Coronary artery (tissue), 2 donors: Measurements from ENCODE around the gene SLC13A3.

Source experiments
- DNase-seq: peaks from one replicate; pipeline ENCODE4 v3.0.0-alpha.2; 2017; ENCODE audit warnings: low spot score
- H3K27ac ChIP-seq, 2 donors: fragments of 200-600 bp; sonication (generic); one replicate each; pipeline ENCODE4 v1.5.1; 2016 to 2019
- H3K4me3 ChIP-seq: fragments of 200-600 bp; sonication (generic); 2 replicates; pipeline ENCODE4 v1.5.1; 2016; ENCODE audit warnings: mild to moderate bottlenecking, moderate library complexity
- TF ChIP-seq, protein P1 (sequence below): fragments of 200-600 bp; sonication (generic); IDR thresholded peaks from one replicate; pipeline ENCODE4 v1.5.1; 2019; ENCODE audit warnings: antibody characterized with exemption

SLC13A3 gene

DNA sequence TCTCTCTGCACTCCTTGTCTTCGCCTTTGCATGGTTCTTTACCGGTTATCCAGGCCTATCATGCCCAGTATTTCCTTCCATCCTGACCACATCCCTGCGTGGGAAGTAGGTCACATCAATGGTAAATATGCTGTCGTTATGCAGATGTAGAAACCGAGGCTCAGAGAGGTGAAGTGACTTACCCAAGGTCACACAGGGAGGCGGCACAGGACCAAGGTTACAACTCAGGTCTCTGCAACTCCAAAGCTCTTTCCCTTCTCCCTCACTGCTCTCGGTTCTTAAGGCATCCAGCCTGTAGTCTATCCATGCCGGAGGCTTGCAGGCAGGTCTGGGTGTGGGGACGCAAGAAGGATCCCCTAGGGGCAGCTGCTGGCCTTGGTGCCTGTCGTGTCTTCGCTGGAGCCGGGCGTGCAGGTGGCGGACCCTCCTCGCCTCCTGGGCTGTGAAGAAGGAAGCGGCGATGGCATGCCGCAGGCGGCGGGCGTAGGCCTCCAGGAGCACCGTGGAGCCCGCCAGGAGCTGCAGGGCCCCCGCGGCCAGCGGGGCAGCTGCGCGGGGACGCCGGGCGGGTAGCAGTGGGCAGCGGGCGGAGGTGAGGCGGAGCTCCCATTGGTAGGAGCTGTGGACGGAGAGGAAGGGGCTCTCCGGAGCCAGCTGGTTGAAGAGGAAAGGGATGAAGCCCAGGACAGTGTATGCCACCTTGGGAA, 109.9 kb downstream of the SLC13A3 start:
- TF ChIP-seq, protein P1, sequence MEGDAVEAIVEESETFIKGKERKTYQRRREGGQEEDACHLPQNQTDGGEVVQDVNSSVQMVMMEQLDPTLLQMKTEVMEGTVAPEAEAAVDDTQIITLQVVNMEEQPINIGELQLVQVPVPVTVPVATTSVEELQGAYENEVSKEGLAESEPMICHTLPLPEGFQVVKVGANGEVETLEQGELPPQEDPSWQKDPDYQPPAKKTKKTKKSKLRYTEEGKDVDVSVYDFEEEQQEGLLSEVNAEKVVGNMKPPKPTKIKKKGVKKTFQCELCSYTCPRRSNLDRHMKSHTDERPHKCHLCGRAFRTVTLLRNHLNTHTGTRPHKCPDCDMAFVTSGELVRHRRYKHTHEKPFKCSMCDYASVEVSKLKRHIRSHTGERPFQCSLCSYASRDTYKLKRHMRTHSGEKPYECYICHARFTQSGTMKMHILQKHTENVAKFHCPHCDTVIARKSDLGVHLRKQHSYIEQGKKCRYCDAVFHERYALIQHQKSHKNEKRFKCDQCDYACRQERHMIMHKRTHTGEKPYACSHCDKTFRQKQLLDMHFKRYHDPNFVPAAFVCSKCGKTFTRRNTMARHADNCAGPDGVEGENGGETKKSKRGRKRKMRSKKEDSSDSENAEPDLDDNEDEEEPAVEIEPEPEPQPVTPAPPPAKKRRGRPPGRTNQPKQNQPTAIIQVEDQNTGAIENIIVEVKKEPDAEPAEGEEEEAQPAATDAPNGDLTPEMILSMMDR: no peak
- no peak for DNase-seq
- Histone ChIP-seq H3K4me3 (no peak overlapping the region), H3K27ac (no peak overlapping the region)

DNA sequence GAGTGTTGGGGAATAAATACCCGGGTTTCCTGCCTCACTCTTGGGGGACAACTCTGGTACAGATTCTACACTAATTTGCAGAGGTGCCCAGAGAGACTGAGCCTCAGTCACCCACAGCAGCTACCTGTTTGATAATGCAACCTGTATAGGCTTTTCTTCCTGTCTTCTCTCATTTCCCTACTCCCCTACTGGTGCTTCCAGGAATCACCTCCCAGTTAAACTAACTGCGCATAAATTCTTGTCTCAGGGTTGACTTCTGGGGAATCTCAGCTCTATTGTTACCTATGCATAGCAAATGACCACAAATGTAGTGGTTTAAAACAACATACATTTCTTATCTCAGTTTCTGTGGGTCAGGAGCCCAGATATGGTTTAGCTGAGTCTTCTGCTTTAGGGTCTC, 112.1 kb downstream of the SLC13A3 start:
- DNase-seq: no peak
- TF ChIP-seq, protein P1: no peak
- H3K27ac ChIP-seq: no peak overlapping the region
- H3K4me3 ChIP-seq: no peak overlapping the region

DNA sequence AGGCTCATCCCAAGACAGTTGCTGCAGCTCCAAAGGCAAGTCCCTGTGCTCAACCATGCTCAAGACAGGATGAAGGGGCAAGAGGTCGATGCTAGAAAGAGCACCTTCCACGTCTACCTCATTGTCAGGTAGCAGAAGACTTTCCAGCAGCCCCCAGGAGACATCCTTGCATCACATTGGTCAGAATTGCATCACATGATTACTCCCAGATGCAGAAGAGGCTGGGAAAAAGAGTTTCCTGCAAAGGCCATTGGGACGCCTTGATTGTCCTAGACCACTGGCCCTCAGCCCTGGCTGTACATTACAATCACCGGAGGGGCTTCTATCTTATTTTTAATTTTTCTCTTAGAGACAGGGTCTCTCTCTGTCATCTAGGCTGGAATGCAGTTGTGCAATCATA, 120.6 kb downstream of the SLC13A3 start:
- no peak for DNase-seq
- no peak overlapping the region for H3K4me3 ChIP-seq
- no peak overlapping the region for H3K27ac ChIP-seq
- TF ChIP-seq, protein P1: no peak

DNA sequence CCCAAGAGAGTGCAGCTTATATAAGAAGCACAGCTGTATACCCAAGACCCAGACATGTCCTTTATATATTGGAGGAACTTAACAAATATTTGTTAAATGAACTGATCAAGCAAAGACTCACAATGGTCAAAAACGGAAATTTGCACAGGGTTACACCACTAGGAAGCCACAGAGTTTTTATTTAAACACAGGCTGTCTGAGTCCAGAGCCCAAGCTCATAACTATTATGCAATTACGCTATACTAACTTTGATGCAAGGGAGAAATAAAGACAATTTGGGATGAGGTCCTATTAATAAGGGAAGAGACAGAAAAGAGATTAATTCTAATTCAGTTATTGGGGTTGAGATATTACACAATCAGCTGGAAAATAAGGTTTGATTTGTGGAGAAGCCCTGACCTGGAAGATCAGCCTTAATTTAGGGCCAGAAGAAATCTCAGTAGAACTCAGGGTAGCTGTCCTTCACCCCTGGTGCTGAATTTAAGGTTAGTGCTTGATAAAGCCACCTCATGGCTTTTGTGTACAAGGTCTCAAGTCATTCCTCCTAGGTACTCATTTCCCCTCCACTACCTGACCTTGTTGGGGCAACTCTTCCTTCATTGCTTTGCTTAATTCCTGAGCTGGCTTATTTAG, 127.4 kb downstream of the SLC13A3 start:
- Histone ChIP-seq H3K4me3 (no peak overlapping the region), H3K27ac (no peak overlapping the region)
- DNase-seq: no peak
- TF ChIP-seq, protein P1: no peak

DNA sequence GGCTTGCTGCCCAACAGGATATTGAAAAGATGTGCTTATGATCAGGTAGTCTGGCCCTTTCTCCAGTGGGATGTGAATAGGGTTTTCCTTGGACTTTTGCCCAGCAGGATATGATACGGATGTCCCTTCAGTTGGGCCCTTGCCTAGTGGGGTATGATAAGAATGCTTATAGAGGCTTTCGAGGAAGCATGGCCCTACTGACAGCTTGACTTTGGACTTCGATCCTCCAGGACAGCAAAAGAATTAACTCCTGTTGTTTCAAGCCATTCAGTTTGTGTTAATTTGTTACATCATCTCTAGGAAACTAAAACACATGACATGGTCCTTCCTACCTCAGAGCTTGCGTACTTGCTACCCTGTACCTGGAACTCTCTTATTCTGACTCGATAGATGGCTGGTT, 128.2 kb downstream of the SLC13A3 start:
- Histone ChIP-seq H3K27ac (no peak overlapping the region), H3K4me3 (no peak overlapping the region)
- no peak for DNase-seq
- TF ChIP-seq, protein P1: no peak

DNA sequence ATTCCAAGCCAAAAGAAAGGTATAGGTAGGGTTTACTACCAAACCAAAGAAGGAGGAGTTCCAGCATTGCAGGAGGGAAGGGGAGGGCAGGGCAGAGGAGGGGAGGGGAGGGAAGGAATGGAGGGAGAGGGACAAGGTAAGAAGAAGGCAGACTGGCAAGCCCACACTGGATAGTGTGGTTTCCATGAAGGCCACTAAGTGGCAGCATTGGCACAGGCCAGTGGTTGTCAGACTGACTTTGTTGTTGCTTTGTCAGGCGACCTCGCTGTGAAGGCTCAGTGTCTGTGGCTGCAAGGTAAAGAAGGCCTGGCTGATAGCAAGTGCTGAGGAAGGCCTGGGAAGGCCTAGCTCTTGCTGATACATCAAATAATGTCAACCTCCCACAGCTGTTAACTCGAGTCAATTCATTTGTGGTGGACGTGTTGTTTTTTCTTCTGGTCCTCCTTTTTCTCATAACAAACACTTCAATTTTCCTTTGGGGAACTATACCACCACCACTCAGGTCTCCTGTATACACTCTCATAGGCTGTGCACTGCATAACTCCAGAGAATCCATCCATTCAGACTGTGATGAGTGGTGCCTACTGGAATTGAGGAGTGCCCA, 130.2 kb downstream of the SLC13A3 start:
- no peak overlapping the region for H3K27ac ChIP-seq
- DNase-seq: no peak
- no peak overlapping the region for H3K4me3 ChIP-seq
- TF ChIP-seq, protein P1: no peak

DNA sequence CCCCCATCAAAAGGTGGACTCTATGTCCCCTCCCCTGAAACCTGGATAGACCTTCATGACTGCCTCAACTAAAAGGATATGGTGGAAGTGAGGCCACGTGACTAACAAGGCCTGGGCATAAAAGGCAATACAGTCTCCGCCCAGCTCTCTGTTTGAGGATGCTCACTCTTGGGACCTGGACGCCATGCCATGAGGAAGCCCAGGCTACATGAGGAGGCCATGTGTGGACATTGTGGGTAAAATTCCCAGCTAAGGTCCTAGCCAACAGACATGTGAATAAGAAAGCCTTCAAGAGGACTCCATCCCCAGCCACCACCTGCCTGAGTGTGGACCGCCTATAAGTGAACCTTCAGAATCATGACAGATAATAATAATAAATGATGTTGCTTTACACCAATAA, 130.7 kb downstream of the SLC13A3 start:
- no peak overlapping the region for H3K27ac ChIP-seq
- no peak overlapping the region for H3K4me3 ChIP-seq
- DNase-seq: no peak
- TF ChIP-seq, protein P1: no peak
